Stimulated activated CD4-positive, alpha-beta T cell treated with anti-CD3 and anti-CD28 coated beads, Interleukin-4, amount 100 ng/mL, for 4 hours (primary cell): ENCODE data around the gene ZNF217.
A peak's percentile ranks its signal among the peaks of the same experiment; 100 is the strongest.
"Not testable (repeated sequence)": the region's sequence is repeated elsewhere in the genome, so short reads cannot be mapped to it uniquely, and the experiment has no call there.

Source experiments
- DNase-seq, 2 experiments: peaks; one replicate each; pipeline ENCODE4 v3.0.0-alpha.2; 2020

The ZNF217 gene

DNA sequence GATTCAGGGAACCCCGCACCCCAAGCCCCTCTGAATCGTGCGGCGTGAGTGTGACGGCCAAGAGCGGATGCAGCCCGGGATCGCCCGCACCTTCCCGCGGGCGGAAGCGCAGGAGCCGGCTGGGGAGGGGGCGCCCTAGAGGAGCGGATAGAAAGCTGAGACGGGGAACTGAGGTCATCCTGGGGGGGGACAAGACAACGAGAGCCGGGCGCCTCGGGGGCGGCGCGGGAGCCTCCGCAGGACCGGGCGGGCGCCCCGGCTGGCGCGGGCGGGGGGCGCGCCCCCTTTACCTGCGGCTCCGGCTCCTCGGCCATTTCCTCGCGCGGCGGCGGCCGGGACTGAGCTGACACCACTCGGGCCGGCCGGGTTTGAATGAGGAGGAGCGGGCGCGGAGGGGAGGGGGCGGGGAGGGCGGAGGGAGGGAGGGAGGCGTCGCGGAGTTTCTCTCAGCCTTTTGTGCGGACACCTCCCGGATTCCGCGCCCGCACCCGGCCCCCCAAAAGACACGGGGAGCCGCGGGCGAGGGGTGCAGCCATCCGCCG, at the start of gene ZNF217:
Gene ZNF217, minus strand, starts transcription at position 374 of the 542 bp plus-strand sequence. CDS start 11,013 bp downstream, outside the sequence.
- DNase-seq = peak; percentile 59 to 62

DNA sequence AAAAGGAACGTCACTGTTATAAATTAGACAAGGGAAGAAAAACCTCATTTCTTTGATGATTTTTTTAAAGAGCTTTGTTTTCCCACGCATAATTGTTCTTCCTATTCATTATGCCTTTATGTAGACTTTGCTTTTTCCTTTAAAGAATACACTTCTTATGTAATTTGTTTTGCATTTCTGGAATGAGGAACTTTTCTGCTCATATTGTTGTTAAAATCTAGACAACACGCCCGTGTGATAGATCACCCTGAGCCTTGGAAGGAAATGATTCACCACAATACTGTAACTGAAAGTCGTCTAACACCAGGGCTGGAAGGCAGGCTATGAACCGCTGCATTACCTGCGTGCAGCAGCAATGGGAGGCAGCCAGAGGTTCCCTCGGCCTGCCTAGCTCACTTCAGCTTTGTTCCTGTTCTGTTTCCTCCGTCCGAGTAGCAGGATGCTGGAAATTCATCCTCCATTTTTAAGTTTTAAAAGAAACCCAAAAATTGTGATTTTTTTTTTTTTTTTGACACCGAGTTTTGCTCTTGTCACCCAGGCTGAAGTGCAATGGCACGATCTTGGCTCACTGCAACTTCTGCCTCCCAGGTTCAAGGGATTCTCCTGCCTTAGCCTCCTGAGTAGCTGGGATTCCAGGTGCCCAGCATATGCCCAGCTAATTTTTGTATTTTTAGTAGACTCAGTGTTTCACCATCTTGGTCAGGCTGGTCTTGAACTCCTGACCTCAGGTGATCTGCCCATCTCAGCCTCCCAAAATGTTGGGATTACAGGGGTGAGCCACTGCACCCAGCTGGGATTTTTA, 49.6 kb upstream of the ZNF217 start:
- DNase-seq = peak; percentile 51 to 60

DNA sequence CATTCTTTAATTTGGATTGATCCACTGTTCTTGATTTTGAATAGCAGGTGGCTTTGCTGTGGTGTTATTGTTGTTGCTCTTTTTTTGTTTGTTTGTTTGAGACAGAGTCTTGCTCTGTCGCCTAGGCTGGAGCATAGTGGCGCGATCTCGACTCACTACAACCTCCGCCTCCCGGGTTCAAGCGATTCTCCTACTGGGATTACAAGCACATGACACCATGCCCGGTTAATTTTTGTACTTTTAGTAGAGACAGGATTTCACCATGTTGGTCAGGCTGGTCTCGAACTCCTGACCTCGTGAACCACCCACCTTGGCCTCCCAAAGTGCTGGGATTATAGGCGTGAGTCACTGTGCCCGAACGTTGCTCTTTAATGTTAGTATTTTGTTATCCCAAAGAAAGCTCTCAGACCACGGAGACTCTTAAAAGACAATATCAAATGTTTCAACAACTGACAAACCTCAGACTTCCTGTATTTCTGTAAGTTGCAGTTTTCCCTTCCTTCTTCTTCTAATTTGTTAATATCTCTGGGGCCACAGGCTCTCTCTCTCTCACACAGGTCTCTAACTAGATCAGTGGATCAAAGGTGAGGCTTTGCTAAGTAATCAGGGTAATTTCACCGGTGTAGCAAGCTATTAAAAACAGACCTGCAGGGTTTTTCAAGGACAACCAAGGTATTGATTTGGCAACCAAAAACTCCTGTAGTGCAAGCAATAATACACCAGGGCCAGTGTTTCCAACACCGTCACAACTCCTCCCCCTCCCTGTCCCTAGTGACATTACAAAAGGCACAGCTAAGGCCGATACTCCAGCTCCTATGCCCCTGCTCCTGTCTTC, 48.8 kb upstream of the ZNF217 start:
- DNase-seq = peak in 1 of 2 experiments; percentile 18

DNA sequence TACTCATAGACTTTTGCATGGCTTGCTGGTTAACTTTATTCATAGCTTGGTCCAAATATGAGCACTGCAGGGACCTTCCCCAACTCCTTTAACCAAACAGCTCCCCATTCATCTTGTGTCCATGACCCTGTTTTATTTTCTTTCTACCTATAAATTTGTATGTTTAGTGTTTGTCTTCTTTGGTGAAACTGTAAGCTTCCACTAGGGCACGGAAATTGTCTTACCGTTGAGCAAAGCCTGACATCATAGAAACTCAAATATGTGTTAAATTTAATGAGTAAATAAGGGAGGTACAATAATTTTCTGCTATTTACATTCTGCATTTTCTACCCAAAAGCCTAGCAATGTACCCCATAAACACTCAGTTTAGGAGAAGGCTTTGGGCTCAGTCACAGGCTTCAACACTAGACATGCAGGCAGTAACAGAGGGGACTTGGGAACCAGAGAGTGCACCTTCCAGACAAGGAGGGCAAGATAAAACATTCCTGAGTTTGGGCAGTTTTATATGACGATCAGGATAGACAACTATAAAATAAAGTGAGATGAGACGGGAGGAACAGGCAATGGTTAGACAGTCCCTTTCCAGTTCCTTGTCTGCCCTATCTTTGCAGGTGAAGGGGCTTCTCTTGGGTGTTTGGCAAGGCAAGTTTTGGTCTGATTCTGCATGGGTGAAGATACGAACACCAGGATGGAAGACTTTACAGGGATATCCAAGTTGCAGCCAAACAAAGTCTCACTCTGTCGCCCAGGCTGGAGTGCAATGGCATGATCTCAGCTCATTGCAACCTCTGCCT, 46.2 kb upstream of the ZNF217 start:
- no peak for DNase-seq

DNA sequence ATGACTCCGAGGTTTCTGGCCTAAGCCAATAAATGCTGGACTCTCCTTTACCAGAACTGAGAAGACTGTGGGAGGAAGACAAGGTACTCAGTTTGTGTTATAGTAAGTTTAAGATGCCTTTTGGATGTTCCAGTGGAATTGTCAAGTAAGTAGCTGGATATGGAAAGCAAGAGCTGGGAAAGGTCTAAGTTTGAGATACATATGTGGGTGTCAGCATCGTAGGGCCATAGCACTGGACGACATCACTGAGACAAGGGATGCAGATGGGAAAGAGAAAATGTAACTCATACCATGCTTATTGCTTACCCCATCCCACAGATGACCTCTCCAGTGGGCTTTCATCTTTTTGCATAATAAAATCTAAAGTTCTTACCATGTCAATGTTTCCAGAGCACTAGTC, 45.5 kb upstream of the ZNF217 start:
- DNase-seq = no peak

DNA sequence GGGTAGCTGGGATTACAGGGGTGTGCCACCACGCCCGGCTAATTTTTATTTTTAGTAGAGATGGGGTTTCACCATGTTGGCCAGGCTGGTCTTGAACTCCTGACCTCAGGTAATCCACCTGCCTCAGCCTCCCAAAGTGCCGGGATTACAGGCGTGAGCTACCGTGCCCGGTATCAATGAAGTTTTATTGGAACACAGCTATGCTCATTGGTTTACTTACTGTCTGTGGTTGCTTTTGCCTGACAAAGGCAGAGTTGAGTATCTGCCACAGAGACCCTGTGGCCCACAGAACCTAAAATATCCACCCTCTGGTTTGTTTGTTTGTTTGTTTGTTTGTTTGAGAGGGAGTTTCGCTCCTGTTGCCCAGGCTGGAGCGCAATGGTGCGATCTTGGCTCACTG, 43.7 kb upstream of the ZNF217 start:
- DNase-seq = not testable (repeated sequence)

DNA sequence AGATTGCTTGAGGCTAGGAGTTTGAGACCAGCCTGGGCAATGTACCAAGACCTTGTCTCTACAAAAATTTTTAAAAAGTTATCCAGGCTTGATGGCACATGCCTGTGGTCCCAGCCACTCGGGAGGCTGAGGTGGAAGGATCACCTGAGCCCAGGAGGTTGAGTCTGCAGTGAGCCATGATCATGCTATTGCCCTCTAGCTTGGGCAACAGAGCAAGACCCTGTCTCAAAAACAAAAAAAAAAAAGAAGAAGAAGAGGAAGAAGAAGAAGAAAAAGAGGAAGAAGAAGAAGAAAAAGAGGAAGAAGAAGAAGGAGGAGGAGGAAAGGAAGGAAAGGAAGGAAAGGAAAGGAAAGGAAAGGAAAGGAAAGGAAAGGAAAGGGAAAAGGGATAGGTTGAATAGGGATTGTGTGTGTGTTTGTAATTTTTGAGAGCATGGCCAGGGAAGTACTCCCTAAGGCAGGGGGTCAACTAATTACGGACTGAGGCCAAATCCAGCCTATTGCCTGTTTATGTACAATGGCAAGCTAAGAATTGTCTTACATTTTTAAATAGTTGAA, 43.0 kb upstream of the ZNF217 start:
- DNase-seq = no peak

DNA sequence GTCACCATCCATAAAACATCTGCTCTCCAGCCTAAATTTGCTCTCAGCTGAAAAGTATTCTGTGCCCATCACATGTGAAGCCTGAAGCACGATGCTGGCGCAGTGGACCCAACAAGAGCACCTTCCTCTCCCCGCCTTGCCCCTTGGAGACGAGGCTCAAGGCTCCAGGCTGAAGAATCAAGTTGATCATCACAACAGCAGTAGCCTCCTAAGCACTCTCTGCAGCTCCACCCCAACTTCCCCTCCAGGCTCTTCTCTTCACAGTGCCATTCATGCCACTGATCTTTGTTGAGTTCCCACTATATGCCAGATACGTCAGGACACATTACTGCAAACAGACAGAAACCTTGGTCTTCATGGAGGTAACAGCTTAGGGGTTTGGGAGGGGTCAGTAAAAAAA, 41.6 kb upstream of the ZNF217 start:
- DNase-seq = no peak

DNA sequence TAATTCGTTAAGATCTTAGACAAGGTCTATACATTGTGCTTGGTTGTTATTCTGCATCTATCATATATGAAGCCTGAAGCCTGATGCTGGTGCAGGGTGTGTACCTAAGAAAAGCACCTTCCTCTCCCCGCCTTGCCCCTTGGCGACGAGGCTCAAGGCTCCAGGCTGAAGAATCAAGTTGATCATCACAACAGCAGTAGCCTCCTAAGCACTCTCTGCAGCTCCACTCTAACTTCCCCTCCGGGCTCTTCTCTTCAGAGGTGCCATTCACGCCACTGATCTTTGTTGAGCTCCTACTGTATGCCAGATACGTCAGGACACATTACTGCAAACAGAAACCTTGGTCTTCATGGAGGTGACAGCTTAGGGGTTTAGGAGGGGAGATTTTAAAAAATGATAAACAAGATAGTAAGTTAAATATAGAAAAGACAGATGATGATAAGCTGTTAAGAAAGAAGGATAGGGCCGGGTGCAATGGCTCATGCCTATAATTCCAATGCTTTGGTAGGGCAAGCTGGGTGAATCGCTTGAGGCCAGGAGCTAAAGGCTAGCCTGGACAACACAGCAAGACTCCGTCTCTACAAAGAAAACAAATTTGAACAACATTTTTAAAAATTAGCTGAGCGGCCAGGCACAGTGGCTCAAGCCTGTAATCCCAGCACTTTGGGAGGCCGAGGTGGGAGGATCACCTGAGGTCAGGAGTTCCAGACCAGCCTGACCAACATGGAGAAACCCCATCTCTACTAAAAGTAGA, 38.4 kb upstream of the ZNF217 start:
- no peak for DNase-seq

DNA sequence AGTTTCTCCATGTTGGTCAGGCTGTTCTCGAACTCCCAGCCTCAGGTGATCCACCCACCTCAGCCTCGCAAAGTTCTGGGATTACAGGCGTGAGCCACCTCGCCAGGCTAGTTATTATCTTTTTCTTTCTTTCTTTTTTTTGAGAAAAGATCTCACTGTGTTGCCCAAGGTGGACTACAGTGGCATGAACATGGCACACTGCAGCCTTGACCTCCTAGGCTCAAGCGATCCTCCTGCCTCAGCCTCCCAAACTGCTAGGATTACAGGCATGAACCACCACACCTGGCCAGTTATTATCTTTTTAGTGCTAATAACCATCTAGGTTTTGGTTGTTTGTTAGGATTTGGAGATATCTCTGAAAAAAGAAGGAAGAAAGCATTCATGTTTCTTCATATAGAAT, 35.8 kb upstream of the ZNF217 start:
- no peak for DNase-seq

DNA sequence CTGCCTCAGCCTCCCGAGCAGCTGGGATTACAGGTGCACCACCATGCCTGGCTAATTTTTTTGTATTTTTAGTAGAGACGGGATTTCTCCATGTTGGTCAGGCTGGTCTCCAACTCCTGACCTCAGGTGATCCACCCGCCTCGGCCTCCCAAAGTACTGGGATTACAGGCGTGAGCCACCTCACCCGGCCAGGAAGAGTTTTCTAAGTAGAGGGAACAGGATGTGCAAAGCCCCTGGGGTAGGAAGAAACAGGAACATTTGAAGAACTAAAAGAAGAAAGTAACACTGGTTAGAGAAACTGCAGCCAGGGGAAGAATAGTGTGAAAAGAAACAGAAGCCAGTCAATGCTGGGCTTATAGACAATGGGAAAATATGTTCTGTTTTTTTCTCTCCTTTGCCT, 35.1 kb upstream of the ZNF217 start:
- DNase-seq = not testable (repeated sequence)

DNA sequence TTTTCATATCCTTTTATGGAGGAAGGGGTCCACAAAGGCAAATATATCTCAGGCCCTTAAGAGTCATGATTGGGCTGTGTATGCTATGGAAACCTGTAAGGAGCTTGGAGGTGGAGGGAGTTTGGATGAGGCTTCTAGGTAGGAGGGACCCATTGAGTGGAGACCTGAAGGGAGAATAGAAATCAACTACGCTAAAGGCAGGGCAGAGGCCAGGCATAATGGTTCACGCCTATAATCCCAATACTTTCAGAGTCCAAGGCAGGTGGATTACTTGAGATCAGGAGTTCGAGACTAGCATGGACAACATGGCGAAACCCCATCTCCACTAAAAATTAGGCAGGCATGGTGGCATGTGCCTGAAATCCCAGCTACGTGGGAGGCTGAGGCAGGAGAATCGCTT, 34.4 kb upstream of the ZNF217 start:
- no peak for DNase-seq

DNA sequence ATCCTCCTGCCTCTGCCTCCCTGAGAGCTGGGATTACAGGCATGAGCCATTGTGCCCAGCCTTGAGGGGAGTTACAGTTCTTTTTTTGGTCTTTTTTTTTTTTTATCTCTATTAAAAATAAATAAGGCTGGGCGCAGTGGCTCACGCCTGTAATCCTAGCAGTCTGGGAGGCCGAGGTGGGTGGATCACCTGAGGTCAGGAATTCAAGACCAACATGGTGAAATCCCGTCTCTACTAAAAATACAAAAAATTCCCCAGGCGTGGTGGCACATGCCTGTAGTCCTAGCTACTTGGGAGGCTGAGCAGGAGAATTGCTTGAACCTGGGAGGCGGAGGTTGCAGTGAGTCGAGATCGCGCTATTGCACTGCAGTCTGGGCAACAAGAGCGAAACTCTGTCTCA, 33.4 kb upstream of the ZNF217 start:
- not testable (repeated sequence) for DNase-seq

DNA sequence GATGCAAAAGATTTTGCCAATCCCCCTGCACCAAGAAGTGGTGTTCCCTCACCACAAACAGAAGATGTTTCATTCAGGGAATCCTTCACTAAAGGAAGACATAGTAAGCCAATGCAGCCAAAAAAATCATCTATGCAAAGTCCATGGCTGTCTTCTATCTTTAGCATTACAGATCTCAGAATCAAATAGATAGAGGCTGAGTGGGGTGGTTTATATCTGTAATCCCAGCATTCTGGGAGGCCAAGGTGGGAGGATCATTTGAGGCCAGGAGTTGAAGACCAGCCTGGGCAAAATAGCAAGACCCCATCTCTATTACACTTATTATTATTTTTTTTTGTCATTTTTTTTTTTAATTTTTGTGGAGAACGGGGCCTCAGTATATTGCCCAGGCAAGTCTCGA, 32.9 kb upstream of the ZNF217 start:
- no peak for DNase-seq

DNA sequence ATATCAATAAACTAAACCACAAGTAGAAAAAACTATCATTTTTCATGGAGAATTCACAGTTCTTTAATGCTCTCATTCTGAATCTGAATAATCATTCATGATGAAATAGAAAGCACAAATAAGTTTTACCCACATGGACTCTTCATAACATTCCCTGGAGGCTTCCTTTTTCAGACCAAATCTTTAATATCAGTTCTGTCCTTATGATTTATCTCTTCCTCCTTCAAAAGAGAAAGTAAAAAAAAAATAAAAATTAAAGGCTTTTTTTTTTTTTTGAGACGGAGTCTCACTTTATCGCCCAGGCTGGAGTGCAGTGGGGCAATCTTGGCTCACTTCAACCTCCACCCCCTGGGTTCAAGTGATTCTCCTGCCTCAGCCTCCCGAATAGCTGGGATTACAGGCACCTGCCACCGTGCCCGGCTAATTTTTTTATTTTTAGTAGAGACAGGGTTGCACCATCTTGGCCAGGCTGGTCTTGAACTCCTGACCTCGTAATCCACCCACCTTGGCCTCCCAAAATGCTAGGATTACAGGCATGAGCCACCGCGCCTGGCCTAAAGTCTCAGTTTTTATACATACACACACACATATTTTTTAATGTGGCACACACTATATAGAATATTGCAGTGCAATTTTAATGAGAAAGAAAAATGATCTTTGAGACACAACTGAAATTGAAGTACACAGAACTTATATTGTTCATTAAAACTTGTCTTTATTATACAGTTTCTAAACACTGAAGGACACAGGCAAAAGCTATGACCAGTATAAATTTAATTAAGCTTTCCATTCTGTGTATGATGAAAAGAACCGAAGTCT, 31.9 kb upstream of the ZNF217 start:
- no peak for DNase-seq

DNA sequence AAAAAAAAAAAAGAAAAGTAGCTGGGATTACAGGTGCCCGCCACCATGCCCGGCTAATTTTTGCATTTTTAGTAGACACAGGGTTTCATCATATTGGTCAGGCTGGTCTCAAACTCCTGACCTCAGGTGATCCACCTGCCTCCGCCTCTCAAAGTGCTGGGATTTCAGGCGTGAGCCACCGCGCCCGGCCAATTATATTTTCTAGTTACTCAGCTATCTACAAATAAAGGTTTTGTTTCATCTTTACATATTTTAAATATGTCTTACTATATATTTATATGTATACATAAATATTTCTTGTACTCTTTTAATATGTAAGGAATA, 31.2 kb upstream of the ZNF217 start:
- DNase-seq = not testable (repeated sequence)

DNA sequence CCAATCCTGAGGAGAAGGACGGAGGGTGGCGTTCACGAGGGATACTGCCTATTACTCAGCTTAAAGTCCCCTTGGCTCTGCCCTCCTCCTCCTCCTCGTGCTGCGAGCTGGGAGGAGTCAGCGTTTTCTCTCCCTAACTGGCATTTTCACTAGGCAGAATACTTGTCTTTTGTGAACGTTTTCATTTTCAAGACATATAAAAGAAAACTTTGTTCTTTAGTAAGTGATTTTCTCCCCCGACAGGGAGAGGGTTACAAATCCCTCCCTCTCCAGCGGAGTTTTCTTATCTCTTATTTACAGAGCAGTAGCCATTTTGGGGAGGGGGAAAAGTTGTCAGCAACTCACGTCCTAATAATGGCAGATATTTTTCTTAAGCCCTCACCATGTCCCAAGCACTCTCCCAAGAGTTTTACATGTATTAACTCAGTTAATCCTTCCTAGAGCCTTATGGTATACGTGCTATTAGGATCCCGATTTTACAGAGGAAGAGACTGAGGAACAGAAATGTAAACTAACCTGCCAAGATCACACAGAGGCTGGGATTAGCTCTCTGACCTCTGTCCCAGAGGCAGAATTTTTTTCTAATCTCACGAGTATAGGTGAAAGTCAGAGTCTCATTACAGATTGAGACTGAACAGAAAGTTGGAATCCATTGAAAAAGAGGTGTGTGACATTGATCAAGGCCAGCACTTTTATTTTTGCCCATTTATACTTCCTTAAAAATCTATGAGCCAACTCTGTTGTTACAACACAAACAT, 30.0 kb upstream of the ZNF217 start:
- DNase-seq = peak; percentile 29 to 31

DNA sequence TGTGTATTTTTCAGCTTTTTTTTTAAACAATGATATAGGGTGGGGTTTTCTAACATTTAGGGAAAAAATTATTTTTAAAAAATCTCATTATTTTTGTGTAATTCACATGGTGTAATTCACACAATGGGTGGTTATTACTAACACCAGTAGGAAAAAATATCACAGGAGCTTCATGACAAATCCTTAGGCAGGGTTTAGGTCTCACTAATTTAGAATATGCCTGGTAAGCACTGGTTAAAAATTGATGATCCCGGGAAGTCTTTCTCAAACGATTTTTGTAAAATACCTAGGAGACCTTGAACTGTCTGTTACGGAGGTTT, 29.5 kb upstream of the ZNF217 start:
- no peak for DNase-seq

DNA sequence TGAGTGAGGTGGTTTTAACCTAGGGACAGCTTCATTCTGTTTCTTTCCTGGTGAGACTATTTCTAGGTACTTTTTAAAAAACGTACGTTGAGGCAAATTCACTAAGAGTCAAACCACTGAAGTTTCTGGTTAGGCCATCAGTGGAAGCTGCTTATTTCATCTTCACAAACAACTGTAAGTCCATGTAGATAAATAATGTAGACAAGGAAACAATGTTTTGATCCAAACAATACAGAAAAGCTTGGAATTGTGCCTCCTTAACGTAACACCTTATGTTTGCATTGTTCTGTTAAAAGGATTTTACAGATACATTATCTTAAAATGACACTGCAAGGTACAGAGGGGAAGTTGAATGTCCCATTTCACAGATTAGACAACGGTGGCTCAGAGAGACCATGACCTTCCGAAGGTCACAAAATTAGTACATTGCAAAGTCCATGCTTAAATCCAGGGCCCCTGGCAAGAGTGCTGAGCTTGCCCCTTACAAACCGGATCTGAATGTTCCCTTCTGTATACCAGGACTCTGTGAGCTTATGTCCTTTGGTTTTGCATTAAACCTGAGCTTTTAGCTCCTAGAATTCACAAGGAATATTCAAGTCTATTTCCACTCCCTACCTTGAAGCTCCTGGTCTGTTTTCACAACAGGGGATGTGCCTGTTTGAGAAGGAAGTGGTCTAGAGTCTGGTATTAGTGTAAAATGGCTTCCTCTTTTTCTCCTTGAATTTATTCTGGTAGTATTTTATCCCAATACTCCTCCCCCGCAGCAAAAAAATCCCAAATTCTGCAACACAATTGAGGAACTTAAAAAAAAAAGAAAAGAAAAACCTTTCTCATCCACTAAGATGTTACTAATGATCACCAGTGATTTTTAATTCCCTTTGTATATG, 28.9 kb upstream of the ZNF217 start:
- DNase-seq = no peak
